VCaP (cell line): Measurements from ENCODE around the gene DNAJC1.

ENCODE experiments used
- H3K27ac ChIP-seq: fragments of 450-650 bp; 2 replicates; pipeline ENCODE4 v1.5.1; 2017
- TF ChIP-seq, protein P1 (sequence below): fragments of 450-650 bp; conservative IDR thresholded peaks from 2 replicates; pipeline ENCODE4 v1.5.1; 2017; ENCODE audit warnings: mild to moderate bottlenecking, moderate library complexity

Gene DNAJC1

DNA sequence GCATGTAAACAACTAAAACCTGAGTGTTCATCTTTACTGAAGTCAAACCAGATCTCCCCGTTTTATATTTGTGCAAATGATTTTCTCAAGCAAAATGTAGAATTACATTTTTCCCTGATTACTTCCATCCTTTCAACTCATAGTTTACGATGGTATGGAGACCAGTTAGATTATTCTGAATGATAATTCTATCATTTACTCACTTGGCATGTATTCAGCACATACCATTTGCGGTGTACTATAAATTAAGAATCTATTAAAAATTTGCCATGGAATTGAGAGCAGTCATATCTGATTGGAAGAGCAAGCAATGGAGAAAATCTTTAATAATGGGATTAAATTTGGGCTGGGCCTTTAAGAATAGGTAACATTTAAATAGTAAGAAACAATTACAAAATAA, 22.4 kb downstream of the DNAJC1 start:
- TF ChIP-seq, protein P1, sequence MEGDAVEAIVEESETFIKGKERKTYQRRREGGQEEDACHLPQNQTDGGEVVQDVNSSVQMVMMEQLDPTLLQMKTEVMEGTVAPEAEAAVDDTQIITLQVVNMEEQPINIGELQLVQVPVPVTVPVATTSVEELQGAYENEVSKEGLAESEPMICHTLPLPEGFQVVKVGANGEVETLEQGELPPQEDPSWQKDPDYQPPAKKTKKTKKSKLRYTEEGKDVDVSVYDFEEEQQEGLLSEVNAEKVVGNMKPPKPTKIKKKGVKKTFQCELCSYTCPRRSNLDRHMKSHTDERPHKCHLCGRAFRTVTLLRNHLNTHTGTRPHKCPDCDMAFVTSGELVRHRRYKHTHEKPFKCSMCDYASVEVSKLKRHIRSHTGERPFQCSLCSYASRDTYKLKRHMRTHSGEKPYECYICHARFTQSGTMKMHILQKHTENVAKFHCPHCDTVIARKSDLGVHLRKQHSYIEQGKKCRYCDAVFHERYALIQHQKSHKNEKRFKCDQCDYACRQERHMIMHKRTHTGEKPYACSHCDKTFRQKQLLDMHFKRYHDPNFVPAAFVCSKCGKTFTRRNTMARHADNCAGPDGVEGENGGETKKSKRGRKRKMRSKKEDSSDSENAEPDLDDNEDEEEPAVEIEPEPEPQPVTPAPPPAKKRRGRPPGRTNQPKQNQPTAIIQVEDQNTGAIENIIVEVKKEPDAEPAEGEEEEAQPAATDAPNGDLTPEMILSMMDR = no peak
- H3K27ac ChIP-seq = no peak overlapping the region

DNA sequence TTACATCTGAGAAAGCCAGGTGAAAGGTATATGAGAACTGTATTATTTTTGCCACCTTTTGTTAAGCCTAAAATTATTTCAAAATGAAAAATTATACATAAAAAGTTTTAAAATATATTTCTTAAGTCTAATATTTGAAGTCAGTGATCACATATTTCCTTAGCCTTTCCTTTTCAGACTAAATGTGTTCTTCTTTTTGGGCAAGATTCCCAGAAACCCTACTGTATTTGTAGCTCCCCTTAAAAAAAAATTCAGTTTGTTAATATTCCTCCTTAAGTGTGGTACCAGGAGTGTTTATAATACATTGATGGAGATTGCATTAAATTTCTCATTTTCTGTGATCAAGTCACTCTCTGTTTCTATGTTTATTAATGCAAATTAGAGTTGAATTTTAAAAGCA, 22.8 kb downstream of the DNAJC1 start:
- no peak overlapping the region for H3K27ac ChIP-seq
- TF ChIP-seq, protein P1 = no peak

DNA sequence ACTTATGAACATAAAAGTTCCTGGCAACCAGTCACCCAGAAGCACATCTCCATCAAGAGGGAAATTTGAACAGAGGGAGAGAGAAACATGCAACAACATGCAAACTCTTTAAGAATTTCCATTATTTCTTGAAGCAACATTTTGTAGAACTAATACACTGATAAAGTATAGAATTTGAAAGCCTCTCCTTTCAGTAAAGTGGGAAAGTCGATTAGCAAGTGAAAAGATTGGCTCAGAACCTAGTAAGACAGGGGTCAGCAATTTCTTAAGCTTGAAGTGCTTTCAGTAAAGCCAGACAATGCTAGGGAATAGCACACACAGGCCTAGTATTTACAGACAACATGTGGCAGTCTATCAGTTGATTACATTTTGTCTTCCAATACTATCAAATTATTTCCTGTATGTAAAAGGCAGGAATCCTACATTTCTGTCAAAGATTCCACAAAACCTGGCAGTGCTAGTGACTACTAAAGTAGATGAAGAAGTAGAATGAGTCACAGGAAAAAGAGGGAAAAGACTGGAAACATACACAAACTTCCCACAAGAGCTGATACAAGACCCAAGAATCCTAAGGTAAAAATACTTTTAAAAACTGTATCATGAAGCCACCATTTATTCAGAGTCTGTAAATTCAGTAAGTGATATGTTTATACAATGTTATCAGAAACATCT, 25.2 kb downstream of the DNAJC1 start:
- TF ChIP-seq, protein P1 = no peak
- no peak overlapping the region for H3K27ac ChIP-seq

DNA sequence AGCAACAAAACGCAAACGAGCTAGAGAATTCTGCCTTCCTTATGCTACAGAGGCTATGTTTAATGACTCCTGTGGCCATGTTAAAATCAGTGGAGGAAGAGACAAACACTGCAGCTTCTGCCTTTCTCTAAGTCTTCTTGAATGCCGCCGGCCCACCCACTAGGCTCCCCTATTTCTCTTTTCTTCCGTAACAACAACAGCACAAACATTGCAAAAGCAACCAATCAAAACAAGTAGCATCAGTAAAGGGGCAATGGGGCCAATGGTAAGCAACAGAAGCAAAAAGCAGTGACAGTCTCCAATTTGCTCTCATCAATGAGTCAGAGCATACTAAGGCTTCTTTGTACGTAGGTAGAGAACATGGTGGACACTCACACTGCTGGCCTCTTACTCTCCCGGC, 26.8 kb downstream of the DNAJC1 start:
- no peak overlapping the region for H3K27ac ChIP-seq
- TF ChIP-seq, protein P1 = no peak

DNA sequence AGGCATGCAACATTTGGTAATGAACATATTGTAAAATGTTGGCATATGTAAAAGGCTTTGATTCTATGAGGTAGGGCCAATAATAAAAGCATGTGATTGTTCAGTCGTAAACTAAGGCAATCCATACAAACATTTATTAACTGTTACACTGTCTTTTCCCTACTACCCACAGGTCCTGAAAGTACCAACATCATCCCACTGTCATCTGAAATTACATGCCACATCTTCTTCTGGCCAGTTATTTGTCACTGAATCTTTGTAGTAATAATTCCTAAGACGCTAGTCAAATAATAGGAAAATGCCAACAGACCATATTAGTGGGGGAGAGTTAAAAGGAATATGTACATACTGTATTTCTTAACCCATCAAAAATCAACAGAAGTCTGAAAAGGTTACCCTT, 27.2 kb downstream of the DNAJC1 start:
- TF ChIP-seq, protein P1 = no peak
- H3K27ac ChIP-seq = no peak overlapping the region

DNA sequence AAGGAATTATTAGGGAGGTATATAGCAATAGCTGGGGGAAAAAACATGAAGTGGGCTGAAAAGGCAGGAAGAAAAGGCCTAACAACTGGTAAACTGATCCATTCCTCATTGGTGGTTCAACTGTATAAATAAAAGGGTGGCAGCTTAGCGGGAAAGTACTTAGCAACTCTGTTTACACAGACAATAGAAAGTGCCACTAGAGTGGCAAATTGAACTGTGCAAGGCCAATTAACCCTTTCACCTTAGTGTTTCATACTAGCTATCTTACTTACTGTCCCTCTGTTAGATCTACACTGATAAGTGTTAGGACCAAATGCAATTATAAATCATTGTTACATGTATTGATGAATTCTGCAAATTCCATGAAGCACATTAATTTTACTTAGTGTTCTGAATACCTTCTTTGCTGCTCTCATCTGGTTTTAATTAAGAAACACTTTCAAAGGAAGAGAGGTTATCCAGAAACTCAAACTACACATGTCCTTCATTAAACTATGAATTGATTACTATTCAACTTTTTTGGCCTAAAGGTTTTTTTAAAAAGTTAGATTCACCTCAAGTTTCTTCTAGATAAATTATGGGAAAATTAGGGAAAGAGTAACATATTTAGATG, 28.0 kb downstream of the DNAJC1 start:
- no peak overlapping the region for H3K27ac ChIP-seq
- TF ChIP-seq, protein P1 = no peak

DNA sequence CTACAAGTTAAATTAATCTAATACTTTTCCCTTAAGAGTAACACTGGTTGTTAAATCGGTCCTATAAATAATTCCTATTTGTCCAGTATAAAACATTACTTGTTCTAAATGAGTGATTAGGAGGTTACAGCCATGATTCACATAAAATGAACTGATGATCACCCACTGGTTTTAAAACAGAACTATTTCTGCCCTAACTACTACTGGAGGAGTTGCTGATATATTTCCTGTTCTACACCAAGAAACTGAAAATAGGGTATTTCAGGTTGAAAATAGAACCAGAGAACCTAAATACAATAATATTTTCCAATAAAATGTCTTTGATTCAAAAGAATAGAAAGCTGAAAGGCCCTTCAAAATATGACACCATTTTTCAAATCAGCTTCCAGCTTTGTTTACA, 30.9 kb downstream of the DNAJC1 start:
- no peak overlapping the region for H3K27ac ChIP-seq
- TF ChIP-seq, protein P1 = no peak
